NCI-H187 treated with DMSO at 0.1 percent for 48 hours (cell line): ENCODE results near the gene SUSD6.
"Not testable (repeated sequence)": the region's sequence is repeated elsewhere in the genome, so short reads cannot be mapped to it uniquely, and the experiment has no call there.

Experiments used
- DNase-seq: peaks from one replicate; lab custom pipeline; 2025; lab: John Stamatoyannopoulos, UW

Gene SUSD6

DNA sequence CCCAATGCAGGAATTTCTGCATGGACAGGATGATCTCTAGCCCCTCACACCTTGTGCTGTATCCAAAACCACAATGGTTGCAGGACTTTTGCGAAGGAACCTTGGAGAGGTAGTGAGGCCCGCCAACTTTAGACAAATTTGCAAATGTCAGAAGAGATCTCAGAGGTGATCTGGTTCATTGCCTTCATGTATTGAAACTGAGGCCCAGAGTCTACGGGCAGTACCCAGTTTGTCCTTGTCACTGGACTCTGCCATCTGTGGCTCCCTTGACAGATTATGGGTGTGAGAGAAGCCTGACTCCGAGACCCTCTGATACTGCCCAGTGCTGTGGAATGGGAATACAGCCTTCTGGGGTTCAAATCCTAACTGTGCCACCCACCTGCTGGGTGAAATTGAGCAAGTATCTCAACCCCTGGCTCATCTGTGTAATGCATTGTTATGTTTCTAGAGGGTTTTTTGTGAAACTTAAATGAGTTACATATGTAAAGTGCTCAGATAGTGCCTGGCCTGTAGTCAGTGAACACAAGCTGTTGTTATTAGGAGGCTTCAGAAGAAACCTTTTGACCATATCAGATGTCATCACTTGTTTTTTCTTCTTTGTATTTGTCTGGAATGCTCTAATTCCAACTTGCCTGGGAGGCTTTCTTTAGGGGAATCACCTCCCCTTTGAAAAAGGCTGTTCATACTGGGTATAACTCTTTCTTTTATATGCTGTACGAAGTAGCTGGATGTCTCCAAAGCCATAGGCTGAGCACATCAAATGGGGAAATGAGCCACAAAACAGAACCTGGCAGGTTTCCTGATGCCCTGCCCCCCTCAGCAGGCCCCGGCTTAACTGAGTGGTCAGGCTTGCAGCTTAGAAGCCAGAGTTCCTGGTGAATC is 84.2 kb downstream of the SUSD6 start:
- DNase-seq: no peak

DNA sequence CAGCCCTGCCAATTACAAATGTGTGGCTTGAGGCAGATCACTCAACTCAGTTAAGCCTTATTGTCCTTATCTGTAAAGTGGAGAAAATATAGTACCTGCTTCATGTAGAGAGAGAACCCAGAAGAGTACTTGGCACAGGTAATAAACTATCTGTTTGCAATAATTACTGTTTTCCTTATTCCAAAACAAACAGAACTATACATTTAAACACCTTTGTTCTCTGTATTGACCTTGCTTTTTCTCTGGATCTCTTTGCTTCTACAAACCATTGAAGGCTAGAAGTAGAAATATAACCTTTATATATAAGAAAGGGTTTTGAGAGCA is 84.8 kb downstream of the SUSD6 start:
- DNase-seq: peak; percentile 42

DNA sequence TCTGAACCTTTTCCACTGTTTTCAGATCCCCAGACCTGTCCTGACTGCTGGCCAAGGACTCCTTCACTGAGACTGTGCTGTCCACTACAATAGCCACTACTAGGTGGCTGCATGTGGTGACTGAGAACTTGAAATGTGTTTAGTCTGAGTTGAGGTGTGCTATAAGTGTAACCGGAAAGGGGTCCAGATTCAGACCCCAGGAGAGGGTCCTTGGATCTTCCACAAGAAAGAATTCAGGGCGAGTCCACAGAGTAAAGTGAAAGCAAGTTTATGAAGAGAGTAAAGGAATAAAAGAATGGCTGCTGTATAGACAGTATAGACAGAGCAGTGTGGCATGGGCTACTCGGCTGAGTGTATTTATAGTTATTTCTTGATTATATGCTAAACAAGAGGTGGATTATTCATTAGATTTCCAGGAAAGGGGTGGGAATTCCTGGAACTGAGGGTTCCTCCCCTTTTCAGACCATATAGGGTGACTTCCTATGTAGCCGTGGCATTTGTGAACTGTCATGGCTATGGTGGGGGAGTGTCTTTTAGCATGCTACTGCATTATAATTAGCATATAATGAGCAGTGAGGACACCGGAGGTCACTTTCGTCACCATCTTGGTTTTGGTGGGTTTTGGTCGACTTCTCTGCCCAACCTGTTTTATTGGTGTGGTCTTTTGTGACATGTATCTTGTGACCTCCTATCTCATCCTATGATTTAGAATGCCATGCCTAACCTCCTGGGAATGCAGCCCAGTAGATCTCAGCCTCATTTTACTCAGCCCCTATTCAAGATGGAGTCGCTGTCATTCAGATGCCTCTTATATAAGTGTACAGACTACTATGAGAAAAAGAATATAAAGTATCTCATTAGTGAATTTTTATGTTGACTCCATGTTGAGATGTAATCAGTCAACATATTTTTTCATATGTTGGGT is 85.5 kb downstream of the SUSD6 start:
- DNase-seq: no peak

DNA sequence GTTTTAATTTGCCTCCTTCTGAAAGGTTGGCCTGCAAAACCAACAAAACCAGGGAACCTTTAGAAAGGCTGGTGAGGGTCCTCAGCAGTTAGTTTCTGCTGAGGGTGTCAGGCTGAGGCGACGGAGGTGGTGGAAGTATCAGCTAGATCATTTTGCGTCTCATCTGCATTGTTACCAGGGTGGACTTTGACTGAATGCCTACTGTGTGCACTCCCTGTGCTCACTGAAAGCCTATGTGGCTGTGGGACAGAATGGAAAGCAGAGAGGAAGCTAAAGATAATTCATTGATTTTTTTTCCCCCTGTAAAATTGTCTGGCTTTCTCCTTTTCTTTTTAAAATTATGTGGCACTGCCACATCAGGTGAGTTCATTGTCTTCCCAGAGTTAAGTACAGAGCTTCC is 87.2 kb downstream of the SUSD6 start:
- no peak for DNase-seq

DNA sequence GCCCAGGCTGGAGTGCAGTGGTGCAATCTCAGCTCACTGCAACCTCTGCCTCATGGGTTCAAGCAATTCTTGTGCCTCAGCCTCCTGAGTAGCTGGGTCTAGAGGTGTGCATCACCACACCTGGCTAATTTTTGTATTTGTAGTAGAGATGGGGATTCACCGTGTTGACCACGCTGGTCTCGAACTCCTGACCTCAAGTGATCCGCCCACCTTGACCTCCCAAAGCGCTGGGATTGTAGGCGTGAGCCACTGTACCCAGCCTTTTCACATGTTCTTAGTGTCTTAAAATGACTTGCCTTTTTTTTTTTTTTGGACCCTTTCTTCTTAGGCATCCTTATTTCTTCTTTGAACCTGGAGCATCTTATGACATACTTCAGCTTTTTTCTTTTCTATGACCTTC is 87.8 kb downstream of the SUSD6 start:
- not testable (repeated sequence) for DNase-seq

DNA sequence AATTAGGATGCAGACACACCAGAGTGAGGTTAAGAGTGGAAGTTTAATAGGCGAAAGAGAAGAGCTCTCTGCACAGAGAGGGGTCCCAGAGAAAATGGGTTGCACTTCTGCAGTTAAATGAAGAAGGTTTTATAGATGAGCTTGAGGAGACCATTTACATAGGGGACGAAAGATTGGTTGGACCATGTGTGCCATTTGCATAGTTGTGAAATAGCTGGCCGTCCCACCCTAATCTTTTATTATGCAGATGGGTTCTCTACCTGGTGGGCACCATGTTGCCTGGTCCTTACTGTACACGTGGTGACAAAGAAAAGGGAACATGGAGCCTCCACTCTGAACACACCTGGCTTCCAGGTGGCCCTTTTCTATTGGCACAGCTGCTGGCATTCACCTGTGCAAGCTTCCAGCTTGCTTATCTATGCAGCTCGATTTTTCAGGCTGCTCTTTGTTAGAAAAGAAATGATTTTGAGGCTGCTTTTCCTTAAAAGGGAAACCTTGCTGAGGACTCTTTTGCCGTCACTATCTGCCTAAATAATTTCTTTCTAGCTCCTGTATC is 88.4 kb downstream of the SUSD6 start:
- peak; percentile 46 for DNase-seq

DNA sequence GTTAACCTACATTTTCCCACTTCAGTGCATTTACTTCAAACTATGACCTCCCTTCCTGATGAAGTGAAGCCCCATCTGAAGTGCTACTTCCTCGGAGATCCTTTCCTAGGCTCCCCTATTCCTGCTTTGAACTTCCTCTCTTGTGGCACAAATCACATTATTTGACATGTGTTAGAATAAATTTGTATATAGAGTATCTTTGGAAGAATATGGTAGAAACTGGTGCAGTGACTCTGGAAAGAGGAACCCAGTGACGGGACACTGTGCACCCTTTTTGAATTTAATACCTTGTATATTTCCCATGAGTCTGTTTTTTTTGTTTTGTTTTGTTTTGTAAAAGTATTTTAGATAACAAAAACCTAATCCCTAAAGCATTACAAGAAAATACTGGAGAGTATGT is 89.2 kb downstream of the SUSD6 start:
- no peak for DNase-seq

DNA sequence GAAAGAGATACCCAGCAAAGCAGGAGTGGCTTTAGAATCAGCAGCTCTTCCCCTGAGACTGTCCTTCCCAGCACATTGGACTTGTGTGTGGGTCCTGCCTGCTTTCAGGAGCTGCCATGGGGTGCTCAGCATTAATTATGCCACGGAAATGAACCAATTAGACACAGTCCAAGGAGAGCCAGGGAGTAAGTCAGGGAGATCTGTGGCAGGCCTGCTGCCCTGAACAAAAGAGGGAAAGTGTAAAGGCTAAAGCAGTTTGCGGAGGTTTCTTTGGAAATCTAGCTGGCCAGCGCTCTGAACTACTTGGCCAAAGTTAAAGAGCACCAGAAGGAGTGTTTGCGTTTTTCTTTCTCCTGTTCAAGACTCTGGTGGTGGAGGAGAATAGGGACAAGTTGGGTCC is 89.9 kb downstream of the SUSD6 start:
- no peak for DNase-seq

DNA sequence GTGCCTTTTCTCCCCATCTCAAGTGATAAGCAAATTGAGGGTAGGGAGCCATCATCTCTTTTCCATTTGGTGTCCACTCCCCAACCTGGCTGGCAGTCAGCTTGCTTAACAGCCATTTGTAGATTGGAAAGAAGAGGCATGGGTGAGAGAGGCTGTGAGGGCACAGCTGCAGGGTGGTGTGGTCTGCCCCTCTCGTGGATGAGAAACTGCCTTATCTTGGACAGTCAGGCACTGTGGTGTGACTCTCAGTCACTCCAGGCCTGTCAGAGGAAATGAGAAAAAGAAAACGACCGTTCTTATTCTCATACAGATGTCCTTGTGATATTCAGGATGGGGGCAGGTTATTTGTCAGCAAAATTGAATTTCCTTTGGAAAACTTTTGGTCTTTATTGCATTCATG is 90.5 kb downstream of the SUSD6 start:
- no peak for DNase-seq

DNA sequence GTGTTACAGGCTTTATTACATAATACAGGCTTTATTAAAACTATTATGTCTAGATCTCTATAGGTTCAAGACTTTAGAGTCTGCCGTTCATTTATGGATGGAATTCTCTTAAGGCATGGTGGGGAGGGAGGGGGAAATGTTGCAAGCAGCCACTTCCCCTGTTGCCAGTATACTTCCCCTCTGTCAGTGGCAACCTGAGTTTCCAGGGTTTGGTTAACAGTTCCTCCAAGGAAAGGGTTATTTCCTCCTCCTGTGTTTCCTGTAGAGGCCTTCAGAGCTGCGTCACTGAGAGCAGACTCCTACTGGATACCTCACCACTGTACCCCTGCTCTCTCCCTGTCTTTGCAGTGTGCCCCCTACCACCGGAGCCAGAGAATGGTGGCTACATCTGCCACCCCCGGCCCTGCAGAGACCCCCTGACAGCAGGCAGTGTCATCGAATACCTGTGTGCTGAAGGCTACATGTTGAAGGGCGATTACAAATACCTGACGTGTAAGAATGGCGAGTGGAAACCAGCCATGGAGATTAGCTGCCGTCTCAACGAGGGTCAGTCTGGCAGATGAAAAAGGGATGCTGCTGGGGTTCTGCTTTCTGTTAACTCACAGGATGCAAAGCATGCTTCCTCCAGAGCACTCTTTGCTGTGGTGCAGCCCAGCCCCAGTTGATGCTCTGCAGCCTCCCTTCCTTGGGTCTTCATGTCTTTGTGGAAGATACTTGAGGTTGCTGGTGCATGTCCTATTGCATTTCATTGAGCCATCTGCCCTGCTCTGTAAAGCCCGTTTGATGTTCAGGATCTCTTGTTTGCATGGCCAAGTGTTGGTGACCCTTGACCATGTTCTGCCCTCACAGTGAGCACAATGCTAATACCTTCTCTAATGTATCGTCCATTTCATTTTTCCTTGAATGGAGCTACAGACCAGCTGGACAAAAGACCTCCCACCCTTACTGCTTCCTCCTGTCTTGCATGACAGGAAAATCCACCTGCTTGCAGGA is 91.9 kb downstream of the SUSD6 start:
- DNase-seq: peak; percentile 62

DNA sequence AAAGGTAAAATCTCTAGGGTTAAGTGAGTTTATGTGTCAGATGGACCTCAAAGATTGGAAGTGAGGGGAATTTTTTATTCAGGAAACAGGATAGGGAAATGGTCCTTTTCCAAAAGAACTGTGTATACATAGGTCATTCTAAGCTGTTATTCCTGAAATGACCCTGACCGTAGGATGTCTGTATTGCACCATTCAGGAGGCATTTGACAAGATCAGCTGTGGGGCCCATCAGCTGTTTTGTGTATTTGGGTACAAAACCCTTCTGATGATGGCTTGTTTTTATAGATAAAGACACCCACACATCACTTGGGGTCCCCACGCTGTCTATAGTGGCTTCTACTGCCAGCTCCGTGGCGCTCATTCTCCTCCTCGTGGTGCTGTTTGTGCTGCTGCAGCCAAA is 92.9 kb downstream of the SUSD6 start:
- no peak for DNase-seq

DNA sequence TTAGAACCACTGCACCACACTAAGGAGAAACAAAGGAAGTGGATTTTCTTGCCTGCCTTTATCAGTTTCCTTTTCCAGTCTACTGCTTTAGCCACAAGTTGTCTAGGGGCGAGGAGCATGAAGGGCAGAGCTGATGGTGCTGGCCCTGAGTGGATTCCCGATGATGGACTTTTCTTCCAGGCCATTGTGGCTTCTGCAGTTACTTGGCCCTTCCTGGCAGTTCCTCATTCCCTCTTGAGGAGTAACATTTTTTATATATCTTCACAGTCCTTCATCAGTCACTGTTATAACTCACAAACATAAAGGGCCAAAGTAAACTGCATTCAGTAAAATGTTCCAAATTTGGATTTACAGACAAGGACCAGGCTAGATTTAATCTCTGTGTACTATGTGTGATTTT is 94.3 kb downstream of the SUSD6 start:
- DNase-seq: no peak

DNA sequence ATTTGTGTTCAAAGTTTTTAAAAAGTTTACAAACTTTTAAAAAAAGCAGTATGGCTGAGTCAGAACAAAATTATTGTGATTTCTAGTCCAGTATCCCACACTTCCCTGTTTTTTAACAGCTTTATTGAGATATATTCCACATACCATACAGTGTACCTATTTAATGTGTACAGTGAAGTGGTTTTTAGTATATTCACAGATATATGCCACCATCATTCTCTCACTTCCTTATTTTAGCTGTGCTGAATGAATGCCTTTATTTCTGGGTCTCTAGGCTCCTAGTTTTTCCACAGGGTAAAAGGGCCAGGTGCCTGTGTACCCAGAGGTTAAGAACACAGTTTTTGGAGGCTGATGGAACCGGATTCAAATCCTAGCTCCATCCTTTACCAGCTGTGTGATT is 96.7 kb downstream of the SUSD6 start:
- no peak for DNase-seq

DNA sequence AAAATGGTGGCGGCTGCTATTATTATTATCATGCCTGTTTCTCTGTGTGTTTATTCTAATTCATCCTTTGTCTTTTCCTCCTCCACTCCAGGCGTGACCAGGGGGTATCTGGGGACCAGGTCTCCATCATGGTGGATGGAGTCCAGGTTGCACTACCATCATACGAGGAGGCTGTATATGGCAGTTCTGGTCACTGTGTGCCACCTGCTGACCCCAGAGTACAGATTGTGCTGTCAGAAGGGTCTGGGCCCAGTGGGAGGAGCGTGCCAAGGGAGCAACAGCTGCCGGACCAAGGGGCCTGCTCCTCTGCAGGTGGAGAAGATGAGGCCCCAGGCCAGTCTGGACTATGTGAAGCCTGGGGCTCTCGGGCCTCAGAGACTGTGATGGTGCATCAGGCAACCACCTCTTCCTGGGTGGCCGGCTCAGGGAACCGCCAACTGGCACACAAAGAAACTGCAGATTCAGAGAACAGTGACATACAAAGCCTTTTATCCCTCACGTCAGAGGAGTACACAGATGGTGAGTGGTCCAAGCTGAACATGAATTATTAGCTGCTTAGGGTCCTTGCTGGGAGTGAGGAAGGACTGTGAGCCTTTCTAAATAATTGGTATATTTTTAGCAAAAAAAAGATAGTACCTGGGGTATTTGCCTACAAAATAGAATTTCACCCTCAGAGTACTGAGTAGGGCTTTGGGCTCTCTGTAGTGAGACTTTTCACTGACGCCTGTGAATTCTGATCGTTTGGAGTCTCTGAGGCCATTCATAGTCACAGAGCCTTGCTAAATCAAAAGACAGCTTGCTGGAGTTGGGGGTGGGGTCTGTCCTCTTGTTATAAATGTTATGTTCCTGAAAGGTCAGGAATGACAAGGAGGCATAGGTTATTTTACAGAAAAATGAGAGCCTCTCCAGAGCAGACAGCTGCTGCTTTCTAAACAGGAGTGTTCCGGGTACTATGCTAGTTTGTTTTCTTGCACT is 97.5 kb downstream of the SUSD6 start:
- no peak for DNase-seq

DNA sequence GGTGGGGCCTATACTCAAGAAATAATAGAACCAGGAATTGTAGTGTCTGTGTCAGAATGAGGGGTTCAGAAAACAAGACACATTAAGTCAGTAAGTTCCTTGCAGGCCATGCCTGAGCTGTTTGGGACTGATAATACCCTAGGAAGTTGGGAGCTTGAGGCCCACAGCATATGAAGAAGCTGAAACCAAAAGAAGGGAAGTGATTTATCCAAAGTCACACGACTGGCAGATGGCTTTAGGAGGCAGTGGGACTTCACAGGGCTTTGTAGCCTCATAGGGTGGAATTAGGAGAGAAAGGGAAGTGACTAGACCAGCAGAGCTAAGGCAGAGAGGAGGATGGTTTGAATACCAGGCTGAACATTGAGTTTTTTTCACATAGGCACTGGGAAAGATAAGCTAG is 99.0 kb downstream of the SUSD6 start:
- no peak for DNase-seq

DNA sequence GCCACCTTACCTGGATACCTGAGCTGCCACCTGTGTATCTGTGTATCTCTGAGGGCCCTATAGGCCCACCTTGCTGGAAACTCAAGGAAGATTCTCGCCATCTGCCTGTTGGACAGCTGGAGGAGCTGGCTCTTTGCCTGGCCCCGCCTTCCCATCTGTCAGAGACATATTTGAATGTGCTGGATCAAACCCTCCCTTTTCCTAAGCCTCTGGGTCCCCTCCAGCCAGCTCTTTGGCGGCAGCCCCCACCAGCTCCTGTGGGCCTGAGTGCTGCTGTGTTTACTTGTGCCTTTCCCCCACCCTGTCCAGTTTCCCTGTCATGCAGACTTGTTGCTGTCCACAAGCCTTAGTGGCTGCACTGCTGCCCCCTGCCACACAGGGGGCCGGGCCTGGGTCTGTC is 99.7 kb downstream of the SUSD6 start:
- DNase-seq: peak; percentile 34

DNA sequence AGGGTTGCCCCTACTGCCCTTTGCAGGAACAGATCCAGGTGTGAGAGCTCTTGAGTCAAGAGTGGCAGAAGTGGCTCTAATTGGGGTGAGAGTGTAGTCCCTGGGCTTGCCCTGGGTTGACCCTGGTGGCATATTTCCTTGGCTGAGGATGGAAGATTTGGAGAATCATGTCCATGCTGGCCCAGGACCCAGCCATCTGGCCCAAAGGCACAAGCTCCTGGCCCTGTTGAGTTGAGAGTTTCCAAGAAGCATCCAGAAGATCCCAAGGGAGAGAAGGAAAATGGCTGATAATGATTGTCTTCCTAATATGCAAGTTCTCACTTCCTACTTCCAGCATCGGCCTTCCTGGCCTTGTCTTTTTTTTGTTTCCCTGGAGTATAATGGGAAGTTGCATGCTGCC is 100.1 kb downstream of the SUSD6 start:
- DNase-seq: no peak

DNA sequence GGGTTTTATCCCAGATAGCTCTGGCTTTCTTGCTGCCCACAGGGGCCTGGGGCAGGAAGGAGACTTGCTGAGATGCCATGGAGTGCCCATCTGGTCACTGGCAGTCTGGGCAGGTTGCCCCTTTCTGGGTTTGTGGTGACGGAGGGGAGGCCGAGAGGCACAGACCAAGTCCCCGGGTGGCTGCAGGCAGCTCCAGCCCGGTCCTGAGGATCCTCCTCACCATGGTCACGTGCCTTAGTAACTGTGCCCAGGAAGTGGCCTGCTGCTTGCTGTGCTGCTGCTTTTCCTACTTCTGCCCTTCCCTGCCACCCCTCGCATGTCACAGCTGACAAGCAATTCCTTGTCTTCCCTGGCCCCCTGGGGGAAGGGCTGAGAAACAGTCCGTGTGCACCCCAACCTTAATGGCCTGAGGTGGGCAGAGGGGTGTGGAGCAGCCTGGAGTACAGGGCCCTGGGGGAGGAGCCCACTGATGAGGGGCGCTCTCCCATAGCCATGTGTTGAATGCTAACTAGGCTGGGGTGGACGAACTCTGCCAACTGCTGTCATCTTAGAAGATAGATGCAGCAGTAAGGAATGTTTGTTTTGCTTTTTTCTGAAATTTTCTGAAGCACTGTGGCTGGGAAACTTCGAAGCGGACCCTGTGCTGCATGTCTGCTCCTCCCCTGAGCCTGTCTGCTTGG is 100.6 kb downstream of the SUSD6 start:
- DNase-seq: no peak

DNA sequence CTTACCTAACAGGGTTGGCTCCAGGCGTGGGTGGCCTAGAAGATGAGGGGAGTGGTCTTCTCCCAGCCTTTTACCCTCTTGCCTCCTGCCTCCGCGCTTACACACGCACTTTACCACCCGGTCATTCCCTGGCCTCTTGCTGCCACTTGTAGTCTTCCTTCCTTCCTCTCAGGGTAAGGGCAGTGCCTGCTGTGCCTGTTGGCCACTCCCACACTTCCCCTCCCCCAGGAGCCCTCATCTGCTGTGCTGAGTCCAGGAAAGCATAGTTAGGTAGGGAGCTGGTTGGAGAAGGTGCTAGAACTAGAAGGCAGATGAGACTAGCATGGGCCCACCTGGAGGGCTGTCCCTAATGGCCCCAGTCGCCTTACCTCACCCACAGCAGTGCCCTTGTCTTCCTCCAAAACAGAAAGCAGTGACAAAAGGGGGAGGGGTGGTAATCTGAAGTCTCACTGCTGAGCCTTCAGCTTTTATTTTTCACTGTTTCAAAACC is 101.2 kb downstream of the SUSD6 start:
- peak; percentile 33 for DNase-seq
